GM18508 (cell line): ENCODE data around the gene KLK5.
"Not testable (repeated sequence)": the region's sequence is repeated elsewhere in the genome, so short reads cannot be mapped to it uniquely, and the experiment has no call there.

Experiments
- ATAC-seq: cut with Tn5 transposase; IDR thresholded peaks from one replicate; pipeline ENCODE4 v1.9.1; 2021; ENCODE audit warnings: moderate number of reproducible peaks; ENCODE audit not compliant: insufficient read depth, unreplicated experiment

The KLK5 gene

DNA sequence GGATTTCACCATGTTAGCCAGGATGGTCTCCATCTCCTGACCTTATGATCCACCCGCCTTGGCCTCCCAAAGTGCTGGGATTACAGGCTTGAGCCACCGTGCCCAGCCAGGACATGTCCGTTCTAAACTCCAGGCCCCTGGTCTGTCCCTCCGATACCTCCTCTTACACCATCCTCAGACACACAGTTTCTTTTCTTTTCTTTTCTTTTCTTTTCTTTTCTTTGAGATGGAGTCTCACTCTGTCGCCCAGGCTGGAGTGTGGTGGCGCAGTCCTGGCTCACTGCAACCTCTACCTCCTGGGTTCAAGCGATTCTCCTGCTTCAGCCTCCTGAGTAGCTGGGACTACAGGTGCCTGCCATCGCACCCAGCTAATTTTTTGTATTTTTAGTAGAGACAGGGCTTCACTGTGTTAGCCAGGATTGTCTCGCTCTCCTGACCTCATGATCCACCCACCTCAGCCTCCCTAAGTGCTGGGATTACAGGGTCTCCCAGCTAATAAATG, 56.7 kb downstream of the KLK5 start:
- ATAC-seq, result not testable (repeated sequence)

DNA sequence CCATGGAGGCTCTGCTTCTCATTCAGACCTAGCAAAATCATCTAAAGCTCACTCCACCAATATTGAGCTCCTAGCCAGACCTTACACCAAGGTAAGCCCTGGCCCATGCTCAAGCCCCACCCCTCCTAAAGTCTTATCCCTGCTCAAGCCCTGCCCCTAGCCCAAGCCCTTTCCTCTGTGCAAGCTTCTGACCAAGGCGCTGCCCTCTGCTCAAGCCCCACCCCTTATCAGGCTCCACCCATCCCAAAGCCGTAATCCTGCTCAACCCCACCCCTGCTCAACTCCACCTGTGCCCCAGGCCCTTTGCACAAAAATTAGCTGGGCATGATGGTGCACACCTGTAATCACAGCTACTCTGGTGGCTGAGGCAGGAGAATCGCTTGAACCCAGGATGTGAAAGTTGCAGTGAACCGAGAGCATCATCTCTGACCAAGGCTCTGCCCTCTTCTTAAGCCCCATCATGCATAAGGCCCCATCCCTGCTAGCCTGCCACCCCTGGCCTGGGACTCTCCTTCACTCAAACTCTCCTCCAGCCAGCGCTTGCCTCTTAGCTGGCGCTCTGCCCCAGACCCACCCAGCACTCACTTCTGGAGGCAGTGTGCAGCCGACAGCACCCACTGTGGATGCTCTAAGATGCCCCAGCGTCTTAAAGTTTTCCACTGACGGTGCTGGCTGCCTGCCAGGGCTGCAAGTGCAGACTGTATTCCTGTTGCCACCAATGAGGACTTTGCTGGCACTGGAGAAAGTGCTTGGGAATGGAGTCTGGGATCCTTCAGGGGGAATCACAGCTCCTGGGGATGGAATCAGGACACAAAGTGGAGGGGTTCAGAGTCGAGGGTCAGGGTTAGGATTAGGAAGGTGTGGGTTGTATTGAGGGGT, 58.1 kb downstream of the KLK5 start:
- ATAC-seq, result no peak
